ENCODE data around the gene COL23A1. TPM values are rescaled to one million over a fixed set of nuclear protein-coding genes. Genes with fewer than 3 reads are reported as not detected.

Gene COL23A1
- total and polyA plus RNA-seq, 2 of the 8 experiments (the other 6 are each of a cell fraction or from before 2014, with no cell fraction given), result 3.1 to 4.7 TPM

GRCh38 chr5:178490935-178491652 is 99.1 kb downstream of the COL23A1 start (continued):
- no peak for TF ChIP-seq FOSL1 (IDR thresholded peaks at IDR 0.05; ENCODE audit: insufficient read depth, low read depth, low read length)
- no peak for TF ChIP-seq CEBPB (IDR thresholded peaks at IDR 0.05; ENCODE audit: low read depth, low read length)
- no peak for TF ChIP-seq CHD1 (IDR thresholded peaks at IDR 0.05; ENCODE audit: low read depth, low read length)
- no peak for TF ChIP-seq SIN3A (conservative IDR thresholded peaks at IDR 0.05 in 1 of 2, IDR thresholded peaks at IDR 0.05 in 1 of 2; ENCODE audit: low read depth in 1 of 2, low read length in 2 of 2)
- TF ChIP-seq CTCF (IDR thresholded peaks at IDR 0.05; ENCODE audit: control extremely low read depth in 1 of 3, insufficient read depth in 1 of 3, low read depth in 1 of 3, low read length in 3 of 3), result no peak
- no peak for TF ChIP-seq RAD21 (IDR thresholded peaks at IDR 0.05 in 1 of 2, conservative IDR thresholded peaks at IDR 0.05 in 1 of 2; ENCODE audit: low read depth in 2 of 2, low read length in 2 of 2)
- no peak for TF ChIP-seq POLR2A (IDR thresholded peaks at IDR 0.05; ENCODE audit: control extremely low read depth in 1 of 2, low read depth in 2 of 2, low read length in 2 of 2)
- no peak for TF ChIP-seq HDAC2 (IDR thresholded peaks at IDR 0.05; ENCODE audit: borderline replicate concordance in 1 of 2, low read depth in 2 of 2, low read length in 2 of 2)
- no peak for TF ChIP-seq GABPA (IDR thresholded peaks at IDR 0.05; ENCODE audit: borderline replicate concordance, insufficient read depth, low read length)

Measured in H1 (cell line).